IPS DF 19.7 (cell line): ENCODE results near the gene MAML2.

Source experiments
- DNase-seq: peaks from one replicate; pipeline ENCODE4 v3.0.0-alpha.2; 2013; ENCODE audit warnings: low read depth, low spot score

The MAML2 gene

GRCh38 chr11:96127596-96127959 lies 215.4 kb downstream of the MAML2 start:
- no peak for DNase-seq

GRCh38 chr11:96126917-96127595 lies 215.9 kb downstream of the MAML2 start:
- DNase-seq = no peak

- no peak for DNase-seq
Observed at GRCh38 chr11:96125400-96125799, 217.6 kb downstream of the MAML2 start.

- no peak for DNase-seq
Observed at GRCh38 chr11:96124155-96124554, 218.8 kb downstream of the MAML2 start.

GRCh38 chr11:96123301-96123700 lies 219.7 kb downstream of the MAML2 start:
- no peak for DNase-seq

GRCh38 chr11:96122601-96123074 lies 220.4 kb downstream of the MAML2 start:
- DNase-seq = no peak

- no peak for DNase-seq
Observed at GRCh38 chr11:96119211-96119610, 223.8 kb downstream of the MAML2 start.

- no peak for DNase-seq
Observed at GRCh38 chr11:96116376-96116775, 226.6 kb downstream of the MAML2 start.

GRCh38 chr11:96114178-96115064 lies 228.6 kb downstream of the MAML2 start:
- no peak for DNase-seq

GRCh38 chr11:96113193-96113681 lies 229.8 kb downstream of the MAML2 start:
- no peak for DNase-seq

GRCh38 chr11:96112192-96113128 lies 230.5 kb downstream of the MAML2 start:
- no peak for DNase-seq

GRCh38 chr11:96111308-96111707 lies 231.7 kb downstream of the MAML2 start:
- no peak for DNase-seq

- no peak for DNase-seq
Observed at GRCh38 chr11:96110302-96110701, 232.7 kb downstream of the MAML2 start.

GRCh38 chr11:96109331-96110030 lies 233.5 kb downstream of the MAML2 start:
- no peak for DNase-seq

- no peak for DNase-seq
Observed at GRCh38 chr11:96107143-96107824, 235.7 kb downstream of the MAML2 start.

GRCh38 chr11:96106645-96107044 lies 236.3 kb downstream of the MAML2 start:
- DNase-seq = no peak

- DNase-seq = no peak
Observed at GRCh38 chr11:96105944-96106343, 237.1 kb downstream of the MAML2 start.

GRCh38 chr11:96105197-96105895 lies 237.6 kb downstream of the MAML2 start:
- no peak for DNase-seq

- DNase-seq = no peak
Observed at GRCh38 chr11:96104496-96104895, 238.5 kb downstream of the MAML2 start.

GRCh38 chr11:96103721-96104120 lies 239.3 kb downstream of the MAML2 start:
- DNase-seq = no peak
